Activated CD4-positive, alpha-beta T cell treated with anti-CD3 and anti-CD28 coated beads, Interleukin-2, amount 50 U/mL, for 1 hour (primary cell): ENCODE data around the gene MSI2.
"Not testable (repeated sequence)": the region's sequence is repeated elsewhere in the genome, so short reads cannot be mapped to it uniquely, and the experiment has no call there.

Experiments used
- DNase-seq: peaks from one replicate; pipeline ENCODE4 v3.0.0-alpha.2; 2020

The MSI2 gene

DNA sequence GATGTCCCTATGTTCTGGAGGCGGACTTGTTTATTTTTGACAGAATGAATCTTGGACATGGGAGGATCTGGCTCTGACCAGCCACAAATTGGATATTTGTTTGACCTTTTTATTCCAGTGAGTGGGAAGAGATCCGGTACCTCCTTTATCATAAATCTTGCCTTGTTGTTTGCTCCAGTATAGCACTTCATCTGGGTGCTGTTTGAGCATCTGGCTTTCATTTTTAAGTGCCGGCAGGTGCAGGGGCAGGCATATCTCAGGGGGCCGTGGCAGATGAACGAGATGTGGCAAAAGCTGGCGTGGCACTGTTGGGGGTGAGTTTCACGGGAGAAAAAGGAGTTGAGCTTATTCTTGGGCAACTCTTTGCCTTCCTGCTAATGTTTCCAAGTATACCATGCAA, 37.8 kb downstream of the MSI2 start:
- DNase-seq: no peak

DNA sequence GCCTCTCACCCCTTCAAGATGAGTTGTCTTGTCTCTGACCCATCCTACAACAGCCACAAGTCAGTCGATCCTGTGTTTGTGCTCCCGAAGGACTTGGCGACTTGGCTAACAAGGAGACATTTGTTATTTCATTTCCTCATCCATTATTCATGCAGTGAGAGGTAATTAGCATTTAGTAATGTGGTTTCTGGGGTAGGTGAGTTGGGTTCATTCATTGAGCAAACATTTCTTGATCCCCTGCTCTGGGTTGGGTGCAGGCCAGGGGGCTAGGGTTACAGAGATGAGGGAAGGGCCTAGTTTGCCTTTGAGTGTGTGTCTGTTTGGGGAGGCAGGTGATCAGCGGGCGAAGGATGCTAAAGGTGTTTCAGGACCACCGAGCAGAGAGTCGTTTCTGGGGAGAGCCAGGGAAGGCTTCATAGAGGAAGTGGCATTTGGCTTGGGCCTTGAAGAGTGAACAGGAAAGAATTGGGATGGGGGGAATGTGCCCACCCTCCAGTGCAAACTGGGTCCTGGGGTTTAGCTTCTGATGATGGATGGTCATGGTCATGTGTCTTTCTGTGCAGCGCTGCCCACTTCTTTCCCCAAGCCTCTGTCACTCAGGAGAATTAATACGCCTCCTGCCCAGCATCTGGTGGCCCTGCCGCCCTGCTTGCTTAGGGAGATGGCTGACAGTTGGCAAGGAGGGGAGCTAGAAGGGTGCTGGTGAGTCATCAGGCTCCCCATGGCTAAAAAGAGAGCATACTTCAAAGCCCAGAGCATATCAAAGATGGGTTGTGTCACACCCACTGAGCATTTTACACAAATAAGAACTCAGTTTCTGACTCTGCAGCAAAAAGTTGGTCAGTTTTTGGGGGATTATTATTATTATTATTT, 38.5 kb downstream of the MSI2 start:
- peak; percentile 27 for DNase-seq

- no peak for DNase-seq
Measured at GRCh38 chr17:57295526-57296023, 39.3 kb downstream of the MSI2 start.

GRCh38 chr17:57296231-57296630, 39.9 kb downstream of the MSI2 start:
- no peak for DNase-seq

DNA sequence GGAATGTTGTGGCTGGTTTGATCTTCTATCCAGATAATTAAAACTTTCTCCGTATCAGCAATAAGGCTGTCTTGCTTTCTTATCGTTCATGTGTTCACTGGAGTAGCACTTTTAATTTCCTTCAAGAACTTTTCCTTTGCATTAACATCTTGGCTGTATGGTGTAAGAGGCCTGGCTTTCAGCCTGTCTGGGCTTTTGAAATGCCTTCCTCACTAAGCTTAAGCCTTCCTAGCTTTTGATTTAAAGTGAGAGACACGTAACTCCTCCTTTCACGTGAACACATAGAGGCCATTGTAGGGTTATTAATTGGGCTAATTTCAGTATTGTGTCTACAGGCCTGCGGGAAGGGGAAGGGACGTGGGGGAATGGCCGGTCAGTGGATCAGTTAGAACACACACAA, 42.9 kb downstream of the MSI2 start:
- DNase-seq: no peak

- DNase-seq: not testable (repeated sequence)
Measured at GRCh38 chr17:57300592-57300991, 44.3 kb downstream of the MSI2 start.

- DNase-seq: no peak
Measured at GRCh38 chr17:57302690-57303465, 46.6 kb downstream of the MSI2 start.

DNA sequence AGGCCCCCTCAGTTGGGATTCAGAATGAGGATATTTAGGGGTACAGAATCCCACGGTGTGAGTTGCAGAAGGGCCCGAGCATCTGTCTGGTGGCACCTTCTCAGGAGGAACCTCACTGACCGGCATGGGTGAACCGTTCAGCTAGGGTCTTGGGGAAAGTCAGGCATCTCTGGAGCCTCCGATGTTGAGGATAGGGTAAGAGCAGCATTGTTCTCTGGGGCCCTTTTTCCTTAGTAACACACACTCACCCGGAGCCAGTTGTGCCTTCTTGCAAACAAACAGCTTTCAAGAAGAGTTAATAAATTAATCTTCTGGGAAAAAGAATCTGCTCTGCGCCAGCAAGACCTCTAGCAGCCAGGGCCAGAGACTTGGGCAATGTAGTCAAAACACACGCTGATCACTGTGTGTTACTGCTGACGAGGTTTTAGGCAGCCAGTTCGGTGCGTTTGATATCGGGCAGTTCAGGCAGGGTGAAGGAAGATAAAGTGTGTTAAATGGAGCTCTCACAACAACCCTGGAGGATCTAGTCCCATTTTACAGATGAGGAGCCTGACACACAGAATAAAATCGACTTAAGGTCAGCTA, 48.9 kb downstream of the MSI2 start:
- no peak for DNase-seq

GRCh38 chr17:57305908-57306504, 49.7 kb downstream of the MSI2 start:
- no peak for DNase-seq

DNA sequence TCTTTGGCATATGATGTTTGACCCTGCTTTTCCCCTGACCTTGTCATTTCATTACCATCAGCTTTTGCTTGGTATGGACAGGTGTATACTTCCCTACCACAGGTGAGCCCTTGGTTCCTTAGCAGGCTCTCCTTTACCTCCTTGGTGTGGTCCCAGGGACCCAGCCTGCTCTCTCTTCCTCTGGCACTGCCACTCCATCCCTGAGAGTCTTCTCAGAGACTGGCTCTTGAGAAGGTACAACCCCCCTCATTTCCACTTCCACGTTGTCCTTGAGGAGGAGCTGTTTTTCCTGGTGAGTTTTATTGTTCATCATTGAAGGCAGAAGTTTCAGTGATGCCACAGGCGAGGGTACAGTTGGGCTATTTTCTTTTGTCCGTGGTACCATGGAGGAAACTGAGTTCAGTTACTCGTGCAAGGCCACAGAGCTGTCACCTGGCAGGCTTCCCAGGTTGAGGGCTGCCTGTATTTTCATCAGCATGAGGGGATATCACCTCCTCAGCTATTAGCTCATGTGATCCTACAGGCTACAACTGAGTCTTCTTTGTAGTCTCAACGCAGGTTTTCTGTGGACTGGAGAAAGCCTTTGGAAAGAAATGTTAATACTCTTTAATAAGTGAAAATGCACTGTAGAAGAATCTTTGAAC, 52.3 kb downstream of the MSI2 start:
- no peak for DNase-seq

GRCh38 chr17:57309479-57309878, 53.2 kb downstream of the MSI2 start:
- DNase-seq: no peak

DNA sequence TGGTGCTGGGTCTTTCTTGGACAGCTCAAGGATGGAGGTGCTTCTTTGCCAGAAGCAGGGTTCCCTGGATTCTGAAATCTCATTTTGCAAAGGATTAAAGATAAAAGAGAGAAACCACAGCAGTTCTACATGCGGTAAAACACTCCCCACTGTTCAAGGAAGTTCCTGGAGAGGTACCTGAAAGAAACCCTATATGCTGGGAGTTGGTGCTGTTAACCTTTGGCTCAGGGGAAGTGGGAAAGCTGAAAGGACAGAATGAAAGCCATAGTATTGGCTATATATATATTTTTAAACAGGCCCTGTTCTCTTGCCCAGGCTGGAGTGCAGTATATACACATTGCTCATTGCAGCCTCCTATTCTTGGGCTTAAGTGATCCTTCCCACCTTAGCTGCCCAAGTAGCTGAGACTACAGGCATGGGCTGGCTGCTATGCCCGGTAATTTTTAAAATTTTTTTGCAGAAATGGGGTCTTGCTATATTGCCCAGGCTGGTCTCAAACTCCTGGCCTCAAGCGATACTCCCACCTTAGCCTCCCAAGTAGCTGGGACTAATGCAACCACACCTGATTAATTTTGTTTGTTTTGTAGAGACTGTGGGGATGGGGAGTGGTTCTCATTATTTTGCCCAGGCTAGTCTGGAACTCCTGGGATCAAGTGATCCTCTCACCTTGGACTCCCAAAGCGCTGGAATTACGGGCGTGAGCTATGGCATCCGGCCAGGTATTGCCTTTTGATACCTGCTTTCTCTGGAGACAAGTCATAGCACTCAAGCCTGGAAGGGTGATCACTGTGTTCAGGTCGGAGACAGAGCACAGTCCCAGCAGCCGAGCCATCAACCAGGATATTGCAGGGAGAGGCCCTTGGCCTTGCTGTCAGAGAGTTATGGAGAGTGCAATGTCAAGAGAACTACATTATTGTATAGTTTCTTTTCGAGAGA, 55.2 kb downstream of the MSI2 start:
- no peak for DNase-seq

DNA sequence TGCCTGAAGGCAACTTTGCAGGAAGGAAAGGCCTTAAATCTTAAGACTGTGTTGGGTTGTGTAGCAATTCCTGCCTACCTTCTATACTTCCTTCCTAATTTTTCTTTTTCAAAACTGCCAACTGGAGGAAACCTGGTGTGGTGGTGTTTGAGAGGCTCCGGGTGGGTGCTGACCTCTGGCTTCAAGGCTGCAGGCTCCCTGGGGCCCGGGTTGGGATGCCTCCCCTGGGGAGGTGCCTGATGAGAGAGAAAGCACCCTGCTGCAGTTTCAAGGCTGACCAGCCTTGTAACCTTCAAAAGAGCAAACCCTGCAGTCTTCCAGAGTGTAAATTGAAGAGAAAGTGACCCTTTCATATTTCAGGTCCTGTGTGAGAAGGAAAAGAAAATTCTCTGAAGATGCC, 55.9 kb downstream of the MSI2 start:
- DNase-seq: no peak

DNA sequence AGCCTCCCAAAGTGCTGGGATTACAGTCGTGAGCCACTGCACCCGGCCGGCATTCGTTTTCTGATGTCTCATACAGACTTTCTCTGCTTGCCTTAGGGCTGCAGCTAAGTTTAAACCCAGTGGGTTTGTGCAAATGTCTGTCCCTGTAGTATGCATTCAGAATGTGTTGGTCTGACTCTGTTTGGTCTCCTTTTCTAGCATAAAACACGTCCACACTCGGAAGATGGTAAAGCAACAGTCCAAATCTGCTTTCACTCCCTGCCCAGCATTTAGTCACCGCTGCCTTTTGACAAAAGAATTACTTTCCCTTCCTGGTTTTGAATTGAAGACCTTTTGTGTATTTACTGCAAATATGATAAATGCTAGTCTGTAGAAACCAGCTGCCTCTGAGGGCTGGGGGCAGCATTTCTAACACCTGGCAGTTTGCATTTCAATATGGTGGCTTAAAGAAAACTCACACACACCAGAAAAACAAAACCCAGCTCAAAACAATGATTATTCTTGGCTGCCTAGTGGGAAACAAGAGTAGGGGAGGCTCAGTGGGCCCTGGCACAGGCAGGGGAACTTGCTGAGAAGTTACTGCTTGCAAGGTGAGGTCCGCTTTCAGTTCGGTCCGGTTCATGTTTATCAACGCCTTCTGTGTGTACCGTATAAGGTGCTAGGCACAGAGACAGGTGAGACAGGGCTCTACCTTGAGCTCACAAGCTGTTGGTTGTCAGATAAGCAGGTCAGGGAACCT, 56.9 kb downstream of the MSI2 start:
- no peak for DNase-seq

- DNase-seq: no peak
Measured at GRCh38 chr17:57315061-57316015, 59.0 kb downstream of the MSI2 start.

DNA sequence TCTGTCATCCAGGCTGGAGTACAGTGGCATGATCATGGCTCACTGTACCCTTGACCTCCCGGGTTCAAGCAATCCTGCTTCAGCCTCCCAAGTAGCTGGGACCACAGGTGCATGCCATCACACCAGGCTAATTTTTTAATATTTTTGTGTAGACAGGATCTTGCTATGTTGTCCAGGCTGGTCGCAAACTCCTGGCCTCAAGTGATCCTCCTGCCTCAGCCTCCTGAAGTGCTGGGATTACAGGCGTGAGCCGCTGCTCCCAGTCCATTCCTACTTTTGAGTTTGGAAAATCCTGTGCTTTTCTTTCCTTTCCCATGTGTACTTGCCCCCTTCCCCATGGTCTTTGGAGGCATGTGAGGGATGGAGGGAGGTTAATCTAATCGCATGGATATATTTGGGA, 60.0 kb downstream of the MSI2 start:
- no peak for DNase-seq

DNA sequence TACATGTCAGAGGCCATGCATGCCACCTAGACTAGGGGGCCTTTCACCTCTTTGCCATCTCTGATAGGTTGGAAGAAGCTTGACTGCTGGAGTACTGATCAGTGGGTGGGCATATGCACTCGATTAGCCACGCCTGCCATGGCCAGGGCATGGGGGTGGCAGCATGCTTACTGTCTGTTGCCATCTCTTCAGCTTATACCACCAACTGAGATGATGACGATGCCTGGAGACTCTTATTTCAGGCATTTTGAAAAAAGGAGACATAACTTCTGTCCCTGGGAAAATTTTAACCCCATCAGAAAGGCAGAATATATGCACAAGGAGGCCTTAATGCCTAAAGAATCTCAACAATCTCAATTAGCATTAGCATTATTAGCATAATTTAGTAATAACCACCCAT, 60.8 kb downstream of the MSI2 start:
- no peak for DNase-seq

DNA sequence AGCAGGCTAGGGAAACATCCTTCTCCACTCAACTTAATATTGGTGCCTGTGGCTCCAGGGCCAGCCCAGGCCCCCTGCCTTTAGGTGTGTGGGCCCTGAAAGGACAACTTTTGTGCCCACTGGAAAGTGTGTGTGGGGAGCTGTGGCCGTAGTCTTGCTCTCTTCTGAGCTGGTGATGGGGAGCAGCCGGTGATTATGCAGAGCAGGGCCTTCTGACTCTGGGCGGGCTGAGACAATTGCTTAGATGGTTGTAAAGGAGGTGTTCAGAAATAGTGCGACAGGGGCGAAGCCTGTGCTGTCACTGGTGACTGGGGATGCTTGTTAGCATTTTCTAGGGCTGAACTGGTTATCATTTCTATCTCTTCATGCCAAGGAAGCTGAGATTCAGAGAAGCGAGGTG, 62.6 kb downstream of the MSI2 start:
- no peak for DNase-seq

- no peak for DNase-seq
Measured at GRCh38 chr17:57319806-57320205, 63.5 kb downstream of the MSI2 start.

DNA sequence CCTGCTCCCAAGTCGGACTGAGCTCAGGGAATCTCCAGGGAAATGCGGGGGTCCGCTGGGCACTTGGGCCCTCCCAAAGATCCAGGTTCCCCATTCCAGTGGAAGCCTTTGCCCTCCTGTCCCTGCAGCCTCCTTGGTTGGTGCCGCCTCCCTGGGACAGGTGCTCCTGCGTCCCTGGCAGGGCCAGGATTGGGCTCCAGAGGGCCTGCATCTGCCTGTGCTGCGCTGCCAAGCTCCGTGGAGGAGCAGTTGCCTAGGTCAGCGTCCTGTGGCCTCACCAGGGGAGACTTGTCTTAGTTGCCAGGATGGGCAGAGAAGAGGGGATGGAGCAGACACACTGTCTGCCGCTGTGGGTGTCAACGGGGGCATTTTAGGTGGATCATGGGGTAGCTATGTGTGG, 67.1 kb downstream of the MSI2 start:
- DNase-seq: no peak
